H9 (cell line): Measurements from ENCODE around the gene NVL. TPM values are rescaled to one million over a fixed set of nuclear protein-coding genes. Genes with fewer than 3 reads are reported as not detected.
A peak's percentile ranks its signal among the peaks of the same experiment; 100 is the strongest.

Experiments used
- DNase-seq: peaks from one replicate; pipeline ENCODE4 v3.0.0-alpha.2; 2017
- H2AFZ ChIP-seq: one replicate; pipeline ENCODE4 v1.6.1; 2013; ENCODE audit warnings: mild to moderate bottlenecking, low read length, control low read depth, moderate library complexity
- H2AK5ac ChIP-seq: 2 replicates; pipeline ENCODE4 v1.6.1; 2013; ENCODE audit warnings: low read length, control low read depth, mixed read lengths; ENCODE audit not compliant: insufficient read length
- H2BK120ac ChIP-seq: one replicate; pipeline ENCODE4 v1.6.1; 2013; ENCODE audit warnings: low read depth, mild to moderate bottlenecking, low read length, control low read depth, inconsistent platforms; ENCODE audit not compliant: poor library complexity, severe bottlenecking
- H2BK12ac ChIP-seq: 2 replicates; pipeline ENCODE4 v1.6.1; 2013; ENCODE audit warnings: low read length, control low read depth, mixed read lengths, low read depth; ENCODE audit not compliant: insufficient read length
- H2BK15ac ChIP-seq: 2 replicates; pipeline ENCODE4 v1.6.1; 2013; ENCODE audit warnings: low read depth, low read length, control low read depth
- H2BK20ac ChIP-seq: one replicate; pipeline ENCODE4 v1.6.1; 2013; ENCODE audit warnings: low read depth, mild to moderate bottlenecking, low read length, control low read depth, inconsistent platforms; ENCODE audit not compliant: poor library complexity, severe bottlenecking
- H2BK5ac ChIP-seq: 2 replicates; pipeline ENCODE4 v1.6.1; 2013; ENCODE audit warnings: low read length, control low read depth, mixed read lengths; ENCODE audit not compliant: insufficient read length
- H3K14ac ChIP-seq: 2 replicates; pipeline ENCODE4 v1.6.1; 2013; ENCODE audit warnings: low read length, control low read depth; ENCODE audit not compliant: insufficient read depth
- H3K18ac ChIP-seq: 2 replicates; pipeline ENCODE4 v1.6.1; 2013; ENCODE audit warnings: low read depth, mild to moderate bottlenecking, mixed read lengths, low read length, control low read depth; ENCODE audit not compliant: insufficient read length
- H3K23ac ChIP-seq: 2 replicates; pipeline ENCODE4 v1.6.1; 2013; ENCODE audit warnings: low read length, control low read depth, mixed read lengths, low read depth; ENCODE audit not compliant: insufficient read length
- H3K23me2 ChIP-seq: 2 replicates; pipeline ENCODE4 v1.6.1; 2013; ENCODE audit warnings: low read depth, mild to moderate bottlenecking, mixed read lengths, low read length, control low read depth; ENCODE audit not compliant: insufficient read length, poor library complexity, severe bottlenecking
- H3K27ac ChIP-seq: 2 replicates; pipeline ENCODE4 v1.5.1; 2013; ENCODE audit warnings: low read length, control low read depth, mixed read lengths, low read depth; ENCODE audit not compliant: insufficient read length
- H3K27me3 ChIP-seq: 2 replicates; pipeline ENCODE4 v1.6.1; 2013; ENCODE audit warnings: low read length, control low read depth, inconsistent platforms; ENCODE audit not compliant: insufficient read depth
- H3K4ac ChIP-seq: 2 replicates; pipeline ENCODE4 v1.6.1; 2013; ENCODE audit warnings: low read depth, mild to moderate bottlenecking, control low read depth, inconsistent platforms, low read length, moderate library complexity
- H3K4me1 ChIP-seq: 2 replicates; pipeline ENCODE4 v1.6.1; 2013; ENCODE audit warnings: low read length, control low read depth, inconsistent platforms; ENCODE audit not compliant: insufficient read depth
- H3K4me2 ChIP-seq: 2 replicates; pipeline ENCODE4 v1.6.1; 2013; ENCODE audit warnings: low read length, control low read depth, mixed read lengths; ENCODE audit not compliant: insufficient read length, insufficient read depth
- H3K56ac ChIP-seq: 2 replicates; pipeline ENCODE4 v1.6.1; 2013; ENCODE audit warnings: low read depth, mild to moderate bottlenecking, mixed read lengths, low read length, control low read depth; ENCODE audit not compliant: insufficient read length
- H3K79me1 ChIP-seq: 2 replicates; pipeline ENCODE4 v1.6.1; 2013; ENCODE audit warnings: low read depth, mild to moderate bottlenecking, moderate library complexity, low read length, control low read depth, inconsistent platforms; ENCODE audit not compliant: insufficient read depth, poor library complexity, severe bottlenecking
- H3K79me2 ChIP-seq: 2 replicates; pipeline ENCODE4 v1.6.1; 2013; ENCODE audit warnings: low read length, control low read depth, inconsistent platforms; ENCODE audit not compliant: insufficient read depth
- H3K9ac ChIP-seq: 2 replicates; pipeline ENCODE4 v1.6.1; 2013; ENCODE audit warnings: low read length, control low read depth, mixed read lengths; ENCODE audit not compliant: insufficient read length; ENCODE audit errors: extremely low read depth
- H3K9me3 ChIP-seq: one replicate; pipeline ENCODE4 v1.6.1; 2013; ENCODE audit warnings: low read depth, low read length, inconsistent platforms; ENCODE audit not compliant: control insufficient read depth
- H3T11ph ChIP-seq: one replicate; pipeline ENCODE4 v1.6.1; 2013; ENCODE audit warnings: mild to moderate bottlenecking, low read length, control low read depth, inconsistent platforms
- H4K20me1 ChIP-seq: one replicate; pipeline ENCODE4 v1.6.1; 2013; ENCODE audit not compliant: control insufficient read depth, insufficient read length, insufficient read depth
- H4K5ac ChIP-seq: 2 replicates; pipeline ENCODE4 v1.6.1; 2013; ENCODE audit warnings: low read depth, mild to moderate bottlenecking, mixed read lengths, low read length, control low read depth; ENCODE audit not compliant: insufficient read length
- H4K8ac ChIP-seq: replicated peaks from 2 replicates; pipeline ENCODE4 v1.6.1; 2013; ENCODE audit warnings: low read length, control low read depth, mixed read lengths, low read depth; ENCODE audit not compliant: insufficient read length
- H4K91ac ChIP-seq: 2 replicates; pipeline ENCODE4 v1.6.1; 2013; ENCODE audit warnings: low read depth, mild to moderate bottlenecking, moderate library complexity, mixed read lengths, low read length, control low read depth; ENCODE audit not compliant: insufficient read length
- H3K27ac Mint-ChIP-seq, 3 experiments: 2 replicates in 2 of 3; 3 replicates in 1 of 3; pipeline ENCODE4 v1.8.0; 2020 to 2021; ENCODE audit warnings: mixed read lengths in 3 of 3, mild to moderate bottlenecking in 1 of 3, moderate library complexity in 1 of 3
- H3K27me3 Mint-ChIP-seq: 2 replicates; pipeline ENCODE4 v1.8.0; 2021; ENCODE audit warnings: low read depth, mild to moderate bottlenecking, moderate library complexity, mixed read lengths
- H3K36me3 Mint-ChIP-seq, 3 experiments: 2 replicates in 2 of 3; 3 replicates in 1 of 3; pipeline ENCODE4 v1.8.0; 2020 to 2021; ENCODE audit warnings: low read depth in 3 of 3, mixed read lengths in 3 of 3; ENCODE audit not compliant: insufficient read depth in 1 of 3
- H3K4me1 Mint-ChIP-seq, 2 experiments: 2 replicates each; pipeline ENCODE4 v1.8.0; 2020; ENCODE audit warnings: mixed read lengths in 2 of 2
- H3K4me3 Mint-ChIP-seq, 2 experiments: 2 replicates in 1 of 2; 3 replicates in 1 of 2; pipeline ENCODE4 v1.8.0; 2020 to 2021; ENCODE audit warnings: mild to moderate bottlenecking in 2 of 2, mixed read lengths in 2 of 2, moderate library complexity in 1 of 2
- H3K9me3 Mint-ChIP-seq, 2 experiments: 2 replicates in 1 of 2; 3 replicates in 1 of 2; pipeline ENCODE4 v1.8.0; 2020; ENCODE audit warnings: mild to moderate bottlenecking in 2 of 2, mixed read lengths in 2 of 2, moderate library complexity in 1 of 2
- CTCF ChIP-seq: fragments of 200-600 bp; sonication (generic); conservative IDR thresholded peaks from 3 replicates; pipeline ENCODE4 v1.8.0; 2021; ENCODE audit warnings: antibody characterized with exemption, mild to moderate bottlenecking
- WGBS: extraction: QIAGEN DNeasy Blood & Tissue Kit; methylation state at CpG from one replicate; pipeline ENCODE4 v1.1.7; 2013; ENCODE audit warnings: missing lambda C conversion rate, low lambda C conversion rate, mixed read lengths; ENCODE audit not compliant: insufficient read length; ENCODE audit errors: extremely low coverage; 5-methylcytosine and 5-hydroxymethylcytosine counted together
- total RNA-seq: library from RNA; stranded (reverse); gene quantifications from 2 replicates; pipeline ENCODE4 v1.2.1, GENCODE V29; 2021

The NVL gene
- total RNA-seq, 1 experiment from 2014 or later: 66.9 TPM

- no peak overlapping the region for H2BK12ac ChIP-seq
- no peak overlapping the region for H4K91ac ChIP-seq
- DNase-seq: no peak
- TF ChIP-seq CTCF: no peak
- H3K79me1 ChIP-seq: peaks cover 11% of the 10 kb centered on the region
- no peak overlapping the region for H2BK120ac ChIP-seq
- no peak overlapping the region for H4K5ac ChIP-seq
- no peak overlapping the region for H3K4me2 ChIP-seq
- H3K9me3 ChIP-seq: no peaks in the 10 kb centered on the region
- no peaks in the 10 kb centered on the region for H3K27me3 Mint-ChIP-seq
- peak overlapping the region; percentile 71 to 93 for H3K4me3 Mint-ChIP-seq
- H2BK5ac ChIP-seq: no peak overlapping the region
- no peaks in the 10 kb centered on the region for H4K20me1 ChIP-seq
- no peak overlapping the region for H4K8ac ChIP-seq
- H2AFZ ChIP-seq: no peak overlapping the region
- WGBS: no CpG with 5 or more reads among the region's 6 CpGs
- peaks cover 16 to 23% of the 10 kb centered on the region in 2 experiments for H3K4me1 Mint-ChIP-seq
- H3K4me1 ChIP-seq: no peaks in the 10 kb centered on the region
- H3K9ac ChIP-seq: no peak overlapping the region
- H3K23ac ChIP-seq: no peak overlapping the region
- H2BK20ac ChIP-seq: no peak overlapping the region
- H2BK15ac ChIP-seq: no peak overlapping the region
- peaks cover 9% of the 10 kb centered on the region for H3K23me2 ChIP-seq
- no peak overlapping the region for H3K14ac ChIP-seq
- H3K27ac ChIP-seq: no peak overlapping the region
- no peak overlapping the region for H2AK5ac ChIP-seq
- H3K27me3 ChIP-seq: no peaks in the 10 kb centered on the region
- H3K56ac ChIP-seq: no peak overlapping the region
- H3K27ac Mint-ChIP-seq: peak overlapping the region in 1 of 3 experiments; percentile 59; a peak in 2 of 7 replicates
- no peaks in the 10 kb centered on the region for H3K9me3 Mint-ChIP-seq
- H3K36me3 Mint-ChIP-seq: peaks cover 3 to 17% (median 10%) of the 10 kb centered on the region in 3 experiments; a peak in 5 of 7 replicates
- no peak overlapping the region for H3K4ac ChIP-seq
- no peak overlapping the region for H3K18ac ChIP-seq
- H3T11ph ChIP-seq: no peak overlapping the region
- H3K79me2 ChIP-seq: peaks cover 12% of the 10 kb centered on the region; the same call in 1 of the 2 replicates
Observed at GRCh38 chr1:224328644-224329043, 1.3 kb downstream of the NVL start.
